Panc1 (cell line): ENCODE measurements around the gene ATP2A2.

Experiments
- TCF7L2 ChIP-seq: IDR thresholded peaks from 2 replicates; pipeline ENCODE4 v1.6.1; 2011; ENCODE audit warnings: mild to moderate bottlenecking, low read depth, low read length, inconsistent platforms
- TF ChIP-seq, protein P1 (sequence below): fragments of 450-650 bp; IDR thresholded peaks from 2 replicates; pipeline ENCODE4 v1.5.1; 2017; ENCODE audit warnings: mild to moderate bottlenecking

DNA sequence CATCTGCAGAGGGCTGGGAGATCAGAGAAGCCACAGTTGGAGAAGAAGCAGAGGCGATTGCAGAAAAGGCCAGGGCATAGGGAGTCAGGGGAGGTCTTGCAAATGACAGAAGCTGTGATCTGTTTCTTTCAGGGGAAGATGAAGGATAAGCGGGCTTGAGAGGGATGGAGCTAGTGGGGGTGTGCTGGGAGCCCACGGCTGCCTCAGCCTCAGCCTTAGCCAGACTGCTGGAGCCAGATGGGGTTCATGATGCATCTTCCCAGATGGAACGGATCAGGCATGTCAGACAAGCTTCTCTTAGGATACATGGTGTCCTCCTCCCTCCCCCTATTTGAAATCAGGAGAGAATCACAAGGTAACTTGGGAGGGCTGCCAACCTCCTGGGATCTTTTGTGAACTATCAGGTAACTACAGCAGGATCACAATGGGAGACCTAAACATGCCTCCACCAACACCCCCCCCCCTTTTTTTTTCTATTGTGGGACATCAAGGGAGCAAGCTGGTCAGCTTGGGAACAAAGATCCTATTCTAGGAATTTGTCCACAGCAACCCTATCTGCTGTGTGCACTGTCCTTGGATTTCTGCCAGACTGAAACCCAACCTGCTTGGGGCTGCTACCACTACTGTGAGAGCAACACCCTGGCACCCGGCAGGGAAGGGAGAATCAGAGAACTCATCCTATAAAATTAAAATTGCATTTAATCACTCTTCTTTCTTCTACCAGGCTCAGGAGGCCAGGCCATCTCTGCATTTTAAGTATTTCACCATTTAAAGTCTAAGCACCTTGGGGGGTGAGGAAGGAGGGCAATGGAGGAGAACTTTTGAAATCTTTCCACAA is 10.7 kb upstream of the ATP2A2 start:
- TF ChIP-seq, protein P1, sequence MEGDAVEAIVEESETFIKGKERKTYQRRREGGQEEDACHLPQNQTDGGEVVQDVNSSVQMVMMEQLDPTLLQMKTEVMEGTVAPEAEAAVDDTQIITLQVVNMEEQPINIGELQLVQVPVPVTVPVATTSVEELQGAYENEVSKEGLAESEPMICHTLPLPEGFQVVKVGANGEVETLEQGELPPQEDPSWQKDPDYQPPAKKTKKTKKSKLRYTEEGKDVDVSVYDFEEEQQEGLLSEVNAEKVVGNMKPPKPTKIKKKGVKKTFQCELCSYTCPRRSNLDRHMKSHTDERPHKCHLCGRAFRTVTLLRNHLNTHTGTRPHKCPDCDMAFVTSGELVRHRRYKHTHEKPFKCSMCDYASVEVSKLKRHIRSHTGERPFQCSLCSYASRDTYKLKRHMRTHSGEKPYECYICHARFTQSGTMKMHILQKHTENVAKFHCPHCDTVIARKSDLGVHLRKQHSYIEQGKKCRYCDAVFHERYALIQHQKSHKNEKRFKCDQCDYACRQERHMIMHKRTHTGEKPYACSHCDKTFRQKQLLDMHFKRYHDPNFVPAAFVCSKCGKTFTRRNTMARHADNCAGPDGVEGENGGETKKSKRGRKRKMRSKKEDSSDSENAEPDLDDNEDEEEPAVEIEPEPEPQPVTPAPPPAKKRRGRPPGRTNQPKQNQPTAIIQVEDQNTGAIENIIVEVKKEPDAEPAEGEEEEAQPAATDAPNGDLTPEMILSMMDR, result no peak
- TF ChIP-seq TCF7L2, result no peak
